NT2/D1 (cell line): ENCODE data around the gene GTF3C5.

ENCODE experiments used
- YY1 ChIP-seq: IDR thresholded peaks from 2 replicates; pipeline ENCODE4 v1.6.1; 2011; ENCODE audit not compliant: insufficient read length, insufficient read depth
- ZNF274 ChIP-seq: IDR thresholded peaks from 2 replicates; pipeline ENCODE4 v1.6.1; 2011; ENCODE audit warnings: mild to moderate bottlenecking, low read depth, low read length

GRCh38 chr9:133051281-133051900 is 20.6 kb downstream of the GTF3C5 start:
- TF ChIP-seq ZNF274 (no peak), YY1 (no peak)
